ENCODE results near the gene GPD1L. TPM values are rescaled to one million over a fixed set of nuclear protein-coding genes. Genes with fewer than 3 reads are reported as not detected.

Gene GPD1L
- total and polyA plus RNA-seq, 2 of the 13 experiments (the other 11 are each of a cell fraction or from before 2014, with no cell fraction given), result 4.9 to 13.7 TPM

- in situ Hi-C loops (cut with HindIII; ENCODE audit: extremely low pct_ligation_motif_present, low pct_unique_long_range_greater_than_20kb), result no loop called here
- no peak for TF ChIP-seq NCOA1 (CRISPR knock-in tag; IDR thresholded peaks at IDR 0.05)
- no peak for TF ChIP-seq ZNF740 (CRISPR knock-in tag; IDR thresholded peaks at IDR 0.05)
- no peak for TF ChIP-seq HMGXB4 (CRISPR knock-in tag; IDR thresholded peaks at IDR 0.05; ENCODE audit: borderline replicate concordance in 1 of 2, low read depth in 1 of 2)
- TF ChIP-seq ZBED4 (CRISPR knock-in tag; IDR thresholded peaks at IDR 0.05; ENCODE audit: borderline replicate concordance), result no peak
- TF ChIP-seq ZNF326 (CRISPR knock-in tag; IDR thresholded peaks at IDR 0.05; ENCODE audit: borderline replicate concordance), result no peak
- no peak for TF ChIP-seq ZMAT3 (CRISPR knock-in tag; conservative IDR thresholded peaks at IDR 0.05)
- no peak for TF ChIP-seq KDM1A (CRISPR knock-in tag; IDR thresholded peaks at IDR 0.05)
- no peak for TF ChIP-seq RFX5 (IDR thresholded peaks at IDR 0.05; ENCODE audit: low read depth, low read length)
- TF ChIP-seq ZNF275 (CRISPR knock-in tag; IDR thresholded peaks at IDR 0.05; ENCODE audit: borderline replicate concordance), result no peak
- Histone ChIP-seq H2AFZ (ENCODE audit: low read length) (no peak overlapping the region), H3K9ac (ENCODE audit: insufficient read depth, low read depth, low read length) (no peak overlapping the region), H3K27me3 (ENCODE audit: control insufficient read depth in 1 of 2, insufficient read depth in 2 of 2, low read length in 2 of 2) (no peaks in the 10 kb centered on the region), H3K36me3 (replicated peaks in 1 of 2; ENCODE audit: control insufficient read depth in 1 of 2, insufficient read depth in 2 of 2, low read length in 2 of 2) (no peaks in the 10 kb centered on the region), H3K4me2 (ENCODE audit: low read depth, low read length) (no peak overlapping the region), H3K4me1 (ENCODE audit: insufficient read depth, low read length) (peaks cover 23% of the 10 kb centered on the region), H3K27ac (ENCODE audit: extremely low read length, insufficient read depth, low read length) (no peak overlapping the region), H3K9me3 (ENCODE audit: low read length) (no peaks in the 10 kb centered on the region), H3K79me2 (ENCODE audit: insufficient read depth, low read length) (no peaks in the 10 kb centered on the region), H4K20me1 (ENCODE audit: insufficient read depth, low read length) (no peaks in the 10 kb centered on the region), H3K4me3 (replicated peaks in 1 of 3; ENCODE audit: insufficient read depth in 1 of 3, low read depth in 2 of 3, low read length in 3 of 3) (no peak overlapping the region)
- no peak for FAIRE-seq
- WGBS (ENCODE audit: low lambda C conversion rate), result 74% methylated on average over 4 of the region's 4 CpGs
- ATAC-seq, result no peak
- POLR2A ChIA-PET, result no interaction called here
- intact Hi-C loops (cut with micrococcal nuclease; ENCODE audit: unreplicated experiment), result no loop called here
- DNase-seq (ENCODE audit: low spot score), result no peak
- no TSS peak for BruUV-seq (replicated peaks)
- CTCF ChIA-PET (ENCODE audit: low intra/inter-chr PET ratio, low total read pairs), result no interaction called here
Measured at GRCh38 chr3:32121137-32121536, 14.7 kb downstream of the GPD1L start.
